HepG2 (cell line): ENCODE data around the gene RHOT2.

Experiments used
- ASH2L ChIP-seq: fragments of 300-600, 200-600 bp; sonication (generic); IDR thresholded peaks from 2 replicates; pipeline ENCODE4 v1.7.0; 2017; ENCODE audit warnings: low read depth, mild to moderate bottlenecking, moderate library complexity, mixed read lengths, low read length; ENCODE audit not compliant: insufficient read length
- CTCF ChIP-seq: sonication (generic); formaldehyde crosslinking; IDR thresholded peaks from 2 replicates; pipeline ENCODE4 v1.5.0; 2020; ENCODE audit warnings: mild to moderate bottlenecking, missing genetic modification reagents, moderate library complexity
- FOXM1 ChIP-seq: sonication (generic); formaldehyde crosslinking; IDR thresholded peaks from 2 replicates; pipeline ENCODE4 v1.5.0; 2020; ENCODE audit warnings: missing genetic modification reagents
- GABPB1 ChIP-seq: IDR thresholded peaks from 2 replicates; pipeline ENCODE4 v1.6.1; 2016; ENCODE audit warnings: mild to moderate bottlenecking, missing genetic modification reagents, moderate library complexity, missing compliant biosample characterization
- HNF4A ChIP-seq: sonication (generic); formaldehyde crosslinking; IDR thresholded peaks from 2 replicates; pipeline ENCODE4 v1.4.0; 2020; ENCODE audit warnings: missing genetic modification reagents
- KLF16 ChIP-seq, 2 experiments: sonication (generic) in 1 of 2; formaldehyde crosslinking in 1 of 2; IDR thresholded peaks; 2 replicates each; pipeline versions ENCODE4 v1.6.1 to v1.8.0; 2016 to 2023; ENCODE audit warnings: missing genetic modification reagents in 2 of 2, missing compliant biosample characterization in 1 of 2
- TBP ChIP-seq: sonication (generic); formaldehyde crosslinking; IDR thresholded peaks from 2 replicates; pipeline ENCODE4 v1.5.0; 2020; ENCODE audit warnings: missing genetic modification reagents
- TFDP1 ChIP-seq: IDR thresholded peaks from 2 replicates; pipeline ENCODE4 v1.6.1; 2016; ENCODE audit warnings: missing compliant biosample characterization, missing genetic modification reagents, borderline replicate concordance
- ZHX1 ChIP-seq: sonication (generic); formaldehyde crosslinking; IDR thresholded peaks from 2 replicates; pipeline ENCODE4 v1.8.1; 2022; ENCODE audit warnings: low read depth, mild to moderate bottlenecking, missing genetic modification reagents
- ZNF263 ChIP-seq: sonication (generic); formaldehyde crosslinking; IDR thresholded peaks from 2 replicates; pipeline ENCODE4 v1.4.0; 2020; ENCODE audit warnings: missing genetic modification reagents
- ZNF3 ChIP-seq: IDR thresholded peaks from 2 replicates; pipeline ENCODE4 v1.7.0; 2017; ENCODE audit warnings: inconsistent platforms
- ZNF510 ChIP-seq: sonication (generic); formaldehyde crosslinking; IDR thresholded peaks from 2 replicates; pipeline ENCODE4 v1.4.0; 2020; ENCODE audit warnings: low read depth, mild to moderate bottlenecking, missing genetic modification reagents
- ZNF674 ChIP-seq: sonication (generic); formaldehyde crosslinking; IDR thresholded peaks from 2 replicates; pipeline ENCODE4 v1.5.0; 2020; ENCODE audit warnings: low read depth, mild to moderate bottlenecking, missing genetic modification reagents

- TF ChIP-seq FOXM1 (CRISPR knock-in tag) (no peak), KLF16 (CRISPR knock-in tag; IDR thresholded peaks at IDR 0.05) (no peak), ZNF3 (CRISPR knock-in tag) (no peak), TBP (CRISPR knock-in tag) (no peak), CTCF (CRISPR knock-in tag) (no peak), ASH2L (no peak), HNF4A (CRISPR knock-in tag) (no peak), ZHX1 (CRISPR knock-in tag) (no peak), ZNF263 (no peak), ZNF674 (CRISPR knock-in tag) (no peak), ZNF510 (CRISPR knock-in tag) (no peak), GABPB1 (CRISPR knock-in tag) (no peak), TFDP1 (CRISPR knock-in tag) (no peak)
Observed at GRCh38 chr16:722835-723633, 55.1 kb downstream of the RHOT2 start.
